Endothelial cell of hepatic sinusoid (primary cell): ENCODE data around the gene NOTCH4.

Experiments used
- in situ Hi-C: cut with HindIII; loops from 2 replicates; pipeline ENCODE4 v1.10.0; 2017; ENCODE audit warnings: low sequenced_read_pairs

NOTCH4 gene

GRCh38 chr6:32167761-32168262, 56.1 kb downstream of the NOTCH4 start:
- in situ Hi-C loops, result no loop called here

- in situ Hi-C loops, result no loop called here
Measured at GRCh38 chr6:32167154-32167760, 56.6 kb downstream of the NOTCH4 start.

GRCh38 chr6:32166411-32167061, 57.3 kb downstream of the NOTCH4 start:
- in situ Hi-C loops, result no loop called here

- in situ Hi-C loops, result no loop called here
Measured at GRCh38 chr6:32164295-32164694, 59.6 kb downstream of the NOTCH4 start, which contains the start of gene EGFL8. Gene EGFL8, plus strand, starts transcription at chr6:32164595. Its CDS starts 1,571 bp downstream, at chr6:32166166.

- in situ Hi-C loops, result no loop called here
Measured at GRCh38 chr6:32163559-32164258, 60.2 kb downstream of the NOTCH4 start.

GRCh38 chr6:32158052-32158451, 65.8 kb downstream of the NOTCH4 start:
- in situ Hi-C loops, result no loop called here

- in situ Hi-C loops, result no loop called here
Measured at GRCh38 chr6:32156891-32157290, 67.0 kb downstream of the NOTCH4 start.

GRCh38 chr6:32154514-32155161, 69.2 kb downstream of the NOTCH4 start:
- in situ Hi-C loops, result no loop called here

GRCh38 chr6:32153564-32154513, 70.0 kb downstream of the NOTCH4 start, which contains the start of gene PPT2:
Gene PPT2, plus strand, starts transcription at chr6:32154141. Its CDS starts 454 bp downstream, at chr6:32154595.
- in situ Hi-C loops, result no loop called here

GRCh38 chr6:32152769-32153563, 70.9 kb downstream of the NOTCH4 start:
- in situ Hi-C loops, result no loop called here

GRCh38 chr6:32151863-32152768, 71.8 kb downstream of the NOTCH4 start, which contains the start of gene PRRT1:
Gene PRRT1, minus strand, starts transcription at chr6:32151939. Its CDS starts 112 bp downstream, at chr6:32151827.
- in situ Hi-C loops, result no loop called here

- in situ Hi-C loops, result no loop called here
Measured at GRCh38 chr6:32151181-32151862, 72.5 kb downstream of the NOTCH4 start.

- in situ Hi-C loops, result no loop called here
Measured at GRCh38 chr6:32149932-32150870, 73.7 kb downstream of the NOTCH4 start.

- in situ Hi-C loops, result no loop called here
Measured at GRCh38 chr6:32149092-32149755, 74.6 kb downstream of the NOTCH4 start.

GRCh38 chr6:32148289-32149091, 75.4 kb downstream of the NOTCH4 start:
- in situ Hi-C loops, result no loop called here
